Measurements from ENCODE around the gene DCDC2C.

- TF ChIP-seq, protein P1, sequence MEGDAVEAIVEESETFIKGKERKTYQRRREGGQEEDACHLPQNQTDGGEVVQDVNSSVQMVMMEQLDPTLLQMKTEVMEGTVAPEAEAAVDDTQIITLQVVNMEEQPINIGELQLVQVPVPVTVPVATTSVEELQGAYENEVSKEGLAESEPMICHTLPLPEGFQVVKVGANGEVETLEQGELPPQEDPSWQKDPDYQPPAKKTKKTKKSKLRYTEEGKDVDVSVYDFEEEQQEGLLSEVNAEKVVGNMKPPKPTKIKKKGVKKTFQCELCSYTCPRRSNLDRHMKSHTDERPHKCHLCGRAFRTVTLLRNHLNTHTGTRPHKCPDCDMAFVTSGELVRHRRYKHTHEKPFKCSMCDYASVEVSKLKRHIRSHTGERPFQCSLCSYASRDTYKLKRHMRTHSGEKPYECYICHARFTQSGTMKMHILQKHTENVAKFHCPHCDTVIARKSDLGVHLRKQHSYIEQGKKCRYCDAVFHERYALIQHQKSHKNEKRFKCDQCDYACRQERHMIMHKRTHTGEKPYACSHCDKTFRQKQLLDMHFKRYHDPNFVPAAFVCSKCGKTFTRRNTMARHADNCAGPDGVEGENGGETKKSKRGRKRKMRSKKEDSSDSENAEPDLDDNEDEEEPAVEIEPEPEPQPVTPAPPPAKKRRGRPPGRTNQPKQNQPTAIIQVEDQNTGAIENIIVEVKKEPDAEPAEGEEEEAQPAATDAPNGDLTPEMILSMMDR (IDR thresholded peaks at IDR 0.05; ENCODE audit: borderline replicate concordance, extremely low read depth, low read length, poor library complexity, severe bottlenecking) = no peak
- no peak for TF ChIP-seq EZH2 (IDR thresholded peaks at IDR 0.05; ENCODE audit: borderline replicate concordance, low read depth, low read length, severe bottlenecking)
Measured at GRCh38 chr2:3741867-3742602, 38.7 kb downstream of the DCDC2C start.
